Measurements from ENCODE around the gene CACNG6. TPM values are rescaled to one million over a fixed set of nuclear protein-coding genes. Genes with fewer than 3 reads are reported as not detected.
"Not testable (repeated sequence)": the region's sequence is repeated elsewhere in the genome, so short reads cannot be mapped to it uniquely, and the experiment has no call there.

CACNG6 gene
- polyA plus RNA-seq, 4 donors: 0.79 to 1.4 (median 1.1) TPM

DNA sequence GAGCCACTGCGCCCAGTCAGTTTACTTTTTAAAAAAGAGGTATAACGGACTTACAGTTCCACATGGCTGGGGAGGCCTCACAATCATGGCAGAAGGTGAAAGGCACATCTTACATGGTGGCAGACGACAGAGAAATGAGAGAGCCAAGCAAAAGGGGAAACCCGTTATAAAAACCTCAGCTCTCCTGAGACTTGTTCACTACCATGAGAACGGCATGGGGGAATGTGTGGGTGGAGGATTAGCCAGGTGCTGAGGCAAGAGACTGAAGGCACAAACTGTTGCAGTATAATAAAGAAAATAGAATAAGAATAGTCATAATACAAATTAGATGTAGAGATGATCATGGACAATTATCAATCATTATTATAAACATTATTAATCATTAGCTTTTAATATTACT, 45.1 kb downstream of the CACNG6 start:
- DNase-seq (ENCODE audit: low read depth in 4 of 4, low spot score in 2 of 4): not testable (repeated sequence)

DNA sequence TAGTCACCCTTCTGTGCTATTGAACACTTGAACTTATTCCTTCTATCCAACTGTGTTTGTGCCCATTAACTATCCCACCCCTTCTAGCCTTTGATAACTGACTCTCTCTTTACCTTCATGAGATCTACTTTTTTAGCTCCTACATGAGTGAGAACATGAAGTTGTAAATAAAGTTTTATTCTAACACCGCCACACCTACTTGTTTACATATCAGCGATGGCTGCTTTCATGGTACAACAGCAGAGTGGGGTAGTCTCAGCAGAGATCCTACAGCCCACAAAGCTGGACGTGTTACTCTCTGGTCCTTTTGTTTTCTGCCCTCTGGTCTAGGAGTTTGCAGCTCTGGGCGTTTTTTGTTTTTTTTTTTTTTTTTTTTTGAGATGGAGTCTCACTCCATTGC, 48.6 kb downstream of the CACNG6 start:
- DNase-seq (ENCODE audit: low read depth in 4 of 4, low spot score in 2 of 4): no peak

DNA sequence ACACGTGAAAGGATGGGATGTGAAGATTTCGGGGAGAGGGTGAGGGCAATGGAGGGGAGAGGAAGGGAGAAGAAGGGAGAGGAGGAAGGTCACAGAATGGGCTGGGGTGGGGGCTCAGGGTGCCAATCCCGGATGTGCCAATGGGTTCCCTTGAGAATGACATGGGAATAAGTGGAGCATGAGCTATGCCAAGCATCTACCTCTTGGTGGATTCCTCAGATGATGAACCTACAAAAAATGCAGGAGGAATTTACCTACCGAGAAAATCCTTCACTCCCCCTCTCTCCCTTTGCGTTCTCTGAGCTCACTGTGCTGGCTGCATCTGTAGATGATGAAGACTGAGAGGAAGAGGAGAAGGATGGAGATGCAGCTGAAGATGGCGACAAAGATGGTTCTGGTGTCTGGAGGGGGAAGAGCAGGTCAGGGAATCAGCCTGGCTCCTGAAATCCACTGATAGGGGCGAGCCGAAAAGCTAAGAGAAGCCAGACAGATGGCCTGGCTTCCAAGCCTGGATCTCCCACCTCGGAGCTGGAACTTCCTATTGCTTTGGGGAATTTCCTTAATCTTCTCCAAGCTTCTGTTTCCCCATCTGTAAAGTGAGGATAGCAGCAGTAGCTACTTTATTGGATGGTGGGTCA, 50.7 kb downstream of the CACNG6 start:
- no peak for DNase-seq (ENCODE audit: low read depth in 4 of 4, low spot score in 2 of 4)

DNA sequence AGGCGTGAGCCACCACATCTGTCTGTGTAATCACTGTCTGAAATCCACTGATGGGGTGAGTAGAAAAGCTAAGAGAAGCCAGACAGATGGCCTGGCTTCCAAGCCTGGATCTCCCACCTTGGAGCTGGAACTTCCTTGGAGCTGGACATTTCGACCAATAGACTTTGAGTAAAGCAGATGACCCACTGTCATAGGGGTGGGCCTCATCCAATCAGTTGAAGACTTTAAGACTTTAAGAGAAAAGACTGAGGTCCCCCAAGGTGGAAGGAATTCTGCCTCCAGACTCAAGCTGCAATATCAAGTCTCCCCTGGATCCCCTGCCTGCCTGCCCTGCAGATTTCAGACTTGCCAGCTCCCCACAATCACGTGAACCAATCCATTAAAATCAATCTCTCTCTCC, 51.6 kb downstream of the CACNG6 start:
- DNase-seq (ENCODE audit: low read depth in 4 of 4, low spot score in 2 of 4): no peak

DNA sequence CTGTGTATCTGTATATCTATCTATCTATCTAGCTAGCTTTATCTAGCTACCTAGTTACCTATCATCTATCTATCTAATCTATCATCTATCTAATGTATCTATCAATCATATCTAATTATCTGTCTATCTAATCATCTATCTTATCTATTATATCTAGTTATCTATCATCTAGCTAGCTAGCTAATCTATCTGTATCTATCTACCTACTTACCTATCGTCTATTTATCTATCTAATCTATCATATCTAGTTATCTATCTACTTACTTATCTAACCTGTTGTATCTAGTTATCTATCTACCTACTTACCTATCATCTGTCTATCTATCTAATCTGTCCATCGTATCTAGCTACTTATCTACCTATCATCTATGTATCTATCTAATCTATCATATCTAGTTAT, 54.3 kb downstream of the CACNG6 start:
- no peak for DNase-seq (ENCODE audit: low read depth in 4 of 4, low spot score in 2 of 4)

DNA sequence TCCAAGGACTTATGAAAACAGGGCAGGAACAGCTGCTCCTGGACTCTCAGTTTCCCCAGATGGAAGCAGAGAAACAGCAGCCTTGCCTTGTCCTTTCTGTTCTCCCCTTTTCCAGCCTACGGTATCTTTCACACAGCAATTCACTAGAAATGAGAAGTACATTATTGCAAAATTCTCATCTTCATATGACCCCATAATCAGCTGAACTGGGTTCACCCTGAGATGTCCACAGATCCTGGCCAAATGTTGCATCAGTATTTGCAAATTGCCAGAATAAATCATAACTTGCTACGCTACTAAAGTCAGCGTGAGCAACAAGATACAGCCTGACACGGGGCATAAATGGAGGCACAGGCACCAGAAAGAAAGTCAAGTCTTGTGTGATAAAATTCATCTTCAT, 56.2 kb downstream of the CACNG6 start:
- DNase-seq (ENCODE audit: low read depth in 4 of 4, low spot score in 2 of 4): no peak

Other genes with a start within 250 kb of the CACNG6 start
- gene NLRP12, start 167.3 kb upstream of the CACNG6 start, polyA plus RNA-seq (ENCODE audit: insufficient read length in 4 of 4): under 1 TPM; 0.16 to 0.40 (median 0.23) TPM
- gene MYADM, start 123.8 kb upstream of the CACNG6 start, polyA plus RNA-seq (ENCODE audit: insufficient read length in 4 of 4): 10 to 100 TPM; 61.3 to 95.9 (median 76.5) TPM
- gene PRKCG, start 109.4 kb upstream of the CACNG6 start, polyA plus RNA-seq (ENCODE audit: insufficient read length in 4 of 4): under 1 TPM; 0.31 to 0.92 (median 0.80) TPM
- gene CACNG7, start 82.4 kb upstream of the CACNG6 start, polyA plus RNA-seq (ENCODE audit: insufficient read length in 4 of 4): 1 to 10 TPM in 1 of 4 donors, under 1 TPM in 3; 0.66 to 1.4 (median 0.99) TPM
- gene CACNG8, start 28.7 kb upstream of the CACNG6 start, polyA plus RNA-seq (ENCODE audit: insufficient read length in 4 of 4): under 1 TPM; 0.16 to 0.62 (median 0.35) TPM
- gene VSTM1, start 72.3 kb downstream of the CACNG6 start, polyA plus RNA-seq (ENCODE audit: insufficient read length in 4 of 4): under 1 TPM in 3 of 4 donors, not detected in 1; 0.22 to 0.34 (median 0.27) TPM
- gene TARM1, start 89.7 kb downstream of the CACNG6 start, polyA plus RNA-seq (ENCODE audit: insufficient read length in 4 of 4): under 1 TPM in 2 of 4 donors, not detected in 2; 0.22 to 0.33 TPM
- under 1 TPM; 0.30 to 0.47 (median 0.36) TPM for gene OSCAR, start 109.2 kb downstream of the CACNG6 start, polyA plus RNA-seq (ENCODE audit: insufficient read length in 4 of 4)
- gene NDUFA3, start 111.2 kb downstream of the CACNG6 start, polyA plus RNA-seq (ENCODE audit: insufficient read length in 4 of 4): 100 to 1,000 TPM in 3 of 4 donors, 10 to 100 TPM in 1; 87.1 to 188 (median 133) TPM
- 10 to 100 TPM; 13.1 to 23.6 (median 20.1) TPM for gene TFPT, start 124.0 kb downstream of the CACNG6 start, polyA plus RNA-seq (ENCODE audit: insufficient read length in 4 of 4)
- gene PRPF31, start 124.1 kb downstream of the CACNG6 start, polyA plus RNA-seq (ENCODE audit: insufficient read length in 4 of 4): 10 to 100 TPM; 69.5 to 75.8 (median 71.8) TPM
- 10 to 100 TPM; 66.6 to 74.0 (median 69.4) TPM for gene CNOT3, start 146.1 kb downstream of the CACNG6 start, polyA plus RNA-seq (ENCODE audit: insufficient read length in 4 of 4)
- 10 to 100 TPM in 1 of 4 donors, 1 to 10 TPM in 3; 7.8 to 11.1 (median 9.7) TPM for gene LENG1, start 168.1 kb downstream of the CACNG6 start, polyA plus RNA-seq (ENCODE audit: insufficient read length in 4 of 4)
- gene TMC4, start 181.5 kb downstream of the CACNG6 start, polyA plus RNA-seq (ENCODE audit: insufficient read length in 4 of 4): 10 to 100 TPM; 27.1 to 48.0 (median 36.6) TPM
- gene MBOAT7, start 197.9 kb downstream of the CACNG6 start, polyA plus RNA-seq (ENCODE audit: insufficient read length in 4 of 4): 10 to 100 TPM; 48.8 to 93.3 (median 80.8) TPM
- 10 to 100 TPM; 47.0 to 72.4 (median 58.4) TPM for gene TSEN34, start 199.7 kb downstream of the CACNG6 start, polyA plus RNA-seq (ENCODE audit: insufficient read length in 4 of 4)
- 1,000 to 10,000 TPM; 1,470 to 2,055 (median 1,604) TPM for gene RPS9, start 209.2 kb downstream of the CACNG6 start, polyA plus RNA-seq (ENCODE audit: insufficient read length in 4 of 4)
- 1 to 10 TPM in 3 of 4 donors, under 1 TPM in 1; 0.47 to 2.2 (median 1.3) TPM for gene LILRB3, start 231.4 kb downstream of the CACNG6 start, polyA plus RNA-seq (ENCODE audit: insufficient read length in 4 of 4)

Measured in left renal cortex interstitium (tissue), 4 donors.